Panc1 (cell line): ENCODE data around the gene VOPP1. TPM values are rescaled to one million over a fixed set of nuclear protein-coding genes. Genes with fewer than 3 reads are reported as not detected.

Source experiments
- ATAC-seq: fragments of 200-7000 bp; cut with Tn5 transposase; 2 replicates; pipeline ENCODE4 v1.9.1; 2020; ENCODE audit warnings: mild to moderate bottlenecking, moderate library complexity
- BruUV-seq: library from RNA; stranded (reverse); fragments of 400-500 nt; replicated peaks from 2 replicates; lab custom pipeline; 2021; lab: Mats Ljungman, UMichigan
- CTCF ChIA-PET: fragments of 300-600 bp; sonication (Branson Sonifier 250); formaldehyde crosslinking; loops from one replicate; lab custom pipeline; 2022; ENCODE audit warnings: antibody characterized with exemption; lab: Charles Lee
- POLR2A ChIA-PET: fragments of 300-600 bp; sonication (Branson Sonifier 250); formaldehyde crosslinking; loops from one replicate; lab custom pipeline; 2022; ENCODE audit warnings: antibody characterized with exemption; lab: Charles Lee
- DNase-seq: peaks from one replicate; pipeline ENCODE4 v3.0.0-alpha.2; 2010; ENCODE audit warnings: low read depth, low spot score
- H3K27ac ChIP-seq: 2 replicates; pipeline ENCODE4 v1.5.1; 2011; ENCODE audit warnings: mild to moderate bottlenecking, low read length, inconsistent platforms
- H3K27me3 ChIP-seq: fragments of 200-500 bp; sonication (Bioruptor generic); 2 replicates; pipeline ENCODE4 v1.6.0; 2014; ENCODE audit warnings: low read length, inconsistent platforms; ENCODE audit not compliant: control insufficient read depth, insufficient read depth
- H3K36me3 ChIP-seq: fragments of 200-500 bp; sonication (Bioruptor generic); 2 replicates; pipeline ENCODE4 v1.5.1; 2014; ENCODE audit warnings: inconsistent platforms, mild to moderate bottlenecking, low read length, moderate library complexity; ENCODE audit not compliant: control insufficient read depth, insufficient read depth
- H3K4me1 ChIP-seq: 2 replicates; pipeline ENCODE4 v1.5.1; 2011; ENCODE audit warnings: inconsistent platforms, mild to moderate bottlenecking, low read length, moderate library complexity; ENCODE audit not compliant: control insufficient read depth, insufficient read depth
- H3K4me3 ChIP-seq, 2 experiments: 2 replicates each; pipeline ENCODE4 v1.5.1; 2011 to 2012; ENCODE audit warnings: low read depth in 2 of 2, low read length in 2 of 2, mild to moderate bottlenecking in 2 of 2, inconsistent platforms in 1 of 2, moderate library complexity in 1 of 2
- H3K9me3 ChIP-seq: fragments of 200-500 bp; sonication (Bioruptor generic); 2 replicates; pipeline ENCODE4 v1.5.1; 2014; ENCODE audit warnings: low read depth, mild to moderate bottlenecking, inconsistent platforms, low read length, moderate library complexity; ENCODE audit not compliant: control insufficient read depth, insufficient read depth
- POLR2AphosphoS5 ChIP-seq: IDR thresholded peaks from 2 replicates; pipeline ENCODE4 v1.6.1; 2012; ENCODE audit warnings: mild to moderate bottlenecking, low read depth, low read length, moderate library complexity
- SIN3A ChIP-seq: IDR thresholded peaks from 2 replicates; pipeline ENCODE4 v1.6.1; 2012; ENCODE audit warnings: low read depth, mild to moderate bottlenecking, low read length, moderate library complexity, borderline replicate concordance; ENCODE audit not compliant: insufficient read depth
- TCF7L2 ChIP-seq: IDR thresholded peaks from 2 replicates; pipeline ENCODE4 v1.6.1; 2011; ENCODE audit warnings: mild to moderate bottlenecking, low read depth, low read length, inconsistent platforms
- in situ Hi-C: cut with HindIII; loops from 2 replicates; pipeline ENCODE4 v1.10.0; 2016; ENCODE audit warnings: low sequenced_read_pairs, low pct_unique_long_range_greater_than_20kb
- intact Hi-C: fragments of 100-400 bp; cut with micrococcal nuclease; formaldehyde crosslinking; loops from one replicate; pipeline ENCODE4 v1.10.0; 2022; ENCODE audit not compliant: unreplicated experiment
- total RNA-seq: library from RNA; stranded (reverse); gene quantifications from one replicate; pipeline ENCODE4 v1.2.1, GENCODE V29; 2021; ENCODE audit not compliant: unreplicated experiment
- TF ChIP-seq, protein P1 (sequence below), 2 experiments: IDR thresholded peaks; 2 replicates each; pipeline ENCODE4 v1.6.1; 2011 to 2012; ENCODE audit warnings: low read depth in 2 of 2, control low read depth in 1 of 2, low read length in 1 of 2, mild to moderate bottlenecking in 1 of 2, moderate library complexity in 1 of 2; ENCODE audit not compliant: insufficient read depth in 1 of 2
- TF ChIP-seq, protein P2 (sequence below): fragments of 450-650 bp; IDR thresholded peaks from 2 replicates; pipeline ENCODE4 v1.5.1; 2017; ENCODE audit warnings: mild to moderate bottlenecking

The VOPP1 gene
- total RNA-seq, 1 experiment from 2014 or later = 131 TPM

DNA sequence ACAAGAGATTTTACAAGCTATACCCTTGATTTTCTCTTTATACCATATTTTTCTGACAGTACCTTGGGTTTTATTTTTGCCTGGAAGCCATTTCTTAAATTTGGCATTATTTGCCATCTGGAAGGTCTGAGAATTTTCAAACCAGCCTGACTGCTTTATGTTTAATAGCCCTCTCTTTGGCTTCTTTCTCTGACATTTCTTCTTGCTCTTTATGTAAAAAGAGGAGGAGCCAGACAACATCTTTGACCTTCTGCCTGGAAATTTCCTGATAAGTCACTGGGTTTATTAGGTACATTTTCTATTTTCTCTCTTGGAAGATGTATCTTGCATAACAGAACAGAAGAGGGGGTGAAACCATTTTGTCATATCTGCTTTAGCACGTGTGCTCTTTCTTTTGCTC lies 127.5 kb downstream of the VOPP1 start:
- no TSS peak for BruUV-seq
- H3K27me3 ChIP-seq = no peaks in the 10 kb centered on the region
- DNase-seq (no peak), ATAC-seq (no peak)
- in situ Hi-C loops = no loop called here
- no peaks in the 10 kb centered on the region for H3K4me1 ChIP-seq
- ChIA-PET CTCF (no interaction called here), POLR2A (interaction anchor here (0.7 kb wide), 1 partner anchor 25 kb away, joined by 6 read pairs; no protein-coding TSS in a partner anchor)
- H3K36me3 ChIP-seq = no peaks in the 10 kb centered on the region
- no peak overlapping the region for H3K27ac ChIP-seq
- H3K4me3 ChIP-seq = no peak overlapping the region
- no peak for TF ChIP-seq POLR2AphosphoS5
- no peak for TF ChIP-seq TCF7L2
- TF ChIP-seq, protein P1, sequence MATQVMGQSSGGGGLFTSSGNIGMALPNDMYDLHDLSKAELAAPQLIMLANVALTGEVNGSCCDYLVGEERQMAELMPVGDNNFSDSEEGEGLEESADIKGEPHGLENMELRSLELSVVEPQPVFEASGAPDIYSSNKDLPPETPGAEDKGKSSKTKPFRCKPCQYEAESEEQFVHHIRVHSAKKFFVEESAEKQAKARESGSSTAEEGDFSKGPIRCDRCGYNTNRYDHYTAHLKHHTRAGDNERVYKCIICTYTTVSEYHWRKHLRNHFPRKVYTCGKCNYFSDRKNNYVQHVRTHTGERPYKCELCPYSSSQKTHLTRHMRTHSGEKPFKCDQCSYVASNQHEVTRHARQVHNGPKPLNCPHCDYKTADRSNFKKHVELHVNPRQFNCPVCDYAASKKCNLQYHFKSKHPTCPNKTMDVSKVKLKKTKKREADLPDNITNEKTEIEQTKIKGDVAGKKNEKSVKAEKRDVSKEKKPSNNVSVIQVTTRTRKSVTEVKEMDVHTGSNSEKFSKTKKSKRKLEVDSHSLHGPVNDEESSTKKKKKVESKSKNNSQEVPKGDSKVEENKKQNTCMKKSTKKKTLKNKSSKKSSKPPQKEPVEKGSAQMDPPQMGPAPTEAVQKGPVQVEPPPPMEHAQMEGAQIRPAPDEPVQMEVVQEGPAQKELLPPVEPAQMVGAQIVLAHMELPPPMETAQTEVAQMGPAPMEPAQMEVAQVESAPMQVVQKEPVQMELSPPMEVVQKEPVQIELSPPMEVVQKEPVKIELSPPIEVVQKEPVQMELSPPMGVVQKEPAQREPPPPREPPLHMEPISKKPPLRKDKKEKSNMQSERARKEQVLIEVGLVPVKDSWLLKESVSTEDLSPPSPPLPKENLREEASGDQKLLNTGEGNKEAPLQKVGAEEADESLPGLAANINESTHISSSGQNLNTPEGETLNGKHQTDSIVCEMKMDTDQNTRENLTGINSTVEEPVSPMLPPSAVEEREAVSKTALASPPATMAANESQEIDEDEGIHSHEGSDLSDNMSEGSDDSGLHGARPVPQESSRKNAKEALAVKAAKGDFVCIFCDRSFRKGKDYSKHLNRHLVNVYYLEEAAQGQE (IDR thresholded peaks at IDR 0.05; ENCODE audit: insufficient read depth in 1 of 2, low read depth in 2 of 2, low read length in 1 of 2) = no peak
- TF ChIP-seq, protein P2, sequence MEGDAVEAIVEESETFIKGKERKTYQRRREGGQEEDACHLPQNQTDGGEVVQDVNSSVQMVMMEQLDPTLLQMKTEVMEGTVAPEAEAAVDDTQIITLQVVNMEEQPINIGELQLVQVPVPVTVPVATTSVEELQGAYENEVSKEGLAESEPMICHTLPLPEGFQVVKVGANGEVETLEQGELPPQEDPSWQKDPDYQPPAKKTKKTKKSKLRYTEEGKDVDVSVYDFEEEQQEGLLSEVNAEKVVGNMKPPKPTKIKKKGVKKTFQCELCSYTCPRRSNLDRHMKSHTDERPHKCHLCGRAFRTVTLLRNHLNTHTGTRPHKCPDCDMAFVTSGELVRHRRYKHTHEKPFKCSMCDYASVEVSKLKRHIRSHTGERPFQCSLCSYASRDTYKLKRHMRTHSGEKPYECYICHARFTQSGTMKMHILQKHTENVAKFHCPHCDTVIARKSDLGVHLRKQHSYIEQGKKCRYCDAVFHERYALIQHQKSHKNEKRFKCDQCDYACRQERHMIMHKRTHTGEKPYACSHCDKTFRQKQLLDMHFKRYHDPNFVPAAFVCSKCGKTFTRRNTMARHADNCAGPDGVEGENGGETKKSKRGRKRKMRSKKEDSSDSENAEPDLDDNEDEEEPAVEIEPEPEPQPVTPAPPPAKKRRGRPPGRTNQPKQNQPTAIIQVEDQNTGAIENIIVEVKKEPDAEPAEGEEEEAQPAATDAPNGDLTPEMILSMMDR = no peak
- TF ChIP-seq SIN3A = no peak
- H3K9me3 ChIP-seq = no peaks in the 10 kb centered on the region
- intact Hi-C loops = no loop called here

DNA sequence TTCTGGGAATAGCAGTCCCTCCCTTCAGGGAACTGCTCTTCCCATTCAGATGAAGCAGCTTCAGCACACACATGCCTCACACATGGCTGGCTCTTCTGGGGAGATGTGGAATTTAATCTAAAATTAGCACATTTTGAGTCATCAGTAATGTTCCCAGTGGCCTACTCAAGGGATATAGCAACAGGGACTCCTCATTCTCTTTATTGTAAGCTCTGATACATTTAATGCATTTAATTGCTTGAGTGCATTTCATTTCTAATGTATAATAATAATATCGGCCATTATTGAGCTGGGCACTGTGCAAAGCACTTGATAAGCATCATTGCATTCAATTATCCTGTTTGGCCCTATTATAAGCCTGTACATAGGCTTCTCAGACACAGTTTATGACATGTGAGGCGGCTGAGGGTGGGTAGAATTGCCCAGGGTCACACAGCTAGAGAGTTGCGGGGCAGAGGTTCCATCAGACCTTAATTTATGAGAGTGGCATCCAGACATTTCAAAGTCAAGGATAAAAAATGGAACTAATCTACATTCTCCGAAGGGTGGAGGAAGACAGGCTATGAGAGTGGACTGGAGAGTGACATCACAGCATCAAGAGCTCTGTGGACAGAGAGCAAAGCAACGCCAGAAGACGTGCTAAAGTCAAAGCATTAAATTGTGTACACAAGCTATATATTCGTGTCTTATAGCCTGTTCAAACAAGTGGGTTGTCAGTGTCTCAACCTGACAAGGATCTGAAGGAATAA lies 130.4 kb downstream of the VOPP1 start:
- H3K4me1 ChIP-seq = no peaks in the 10 kb centered on the region
- H3K9me3 ChIP-seq = no peaks in the 10 kb centered on the region
- ChIA-PET CTCF (interaction anchor here (0.6 kb wide), 1 partner anchor 144 kb away, joined by 5 read pairs; no protein-coding TSS in a partner anchor), POLR2A (no interaction called here)
- H3K27me3 ChIP-seq = no peaks in the 10 kb centered on the region
- H3K27ac ChIP-seq = no peak overlapping the region
- no peak overlapping the region for H3K4me3 ChIP-seq
- intact Hi-C loops = no loop called here
- no peak for ATAC-seq
- DNase-seq = no peak
- TF ChIP-seq, protein P2 = no peak
- no peak for TF ChIP-seq SIN3A
- no peak for TF ChIP-seq TCF7L2
- no peak for TF ChIP-seq POLR2AphosphoS5
- TF ChIP-seq, protein P1 (IDR thresholded peaks at IDR 0.05; ENCODE audit: insufficient read depth in 1 of 2, low read depth in 2 of 2, low read length in 1 of 2) = no peak
- BruUV-seq = no TSS peak
- in situ Hi-C loops = no loop called here
- H3K36me3 ChIP-seq = no peaks in the 10 kb centered on the region
